GM21367 (cell line): ENCODE results near the gene GRB10.
A peak's percentile ranks its signal among the peaks of the same experiment; 100 is the strongest.

Source experiments
- ATAC-seq: cut with Tn5 transposase; IDR thresholded peaks from one replicate; pipeline ENCODE4 v1.9.1; 2021; ENCODE audit not compliant: unreplicated experiment

GRB10 gene

GRCh38 chr7:50674896-50675835, 107.5 kb downstream of the GRB10 start:
- ATAC-seq, result no peak

- no peak for ATAC-seq
Observed at GRCh38 chr7:50674299-50674698, 108.4 kb downstream of the GRB10 start.

GRCh38 chr7:50673096-50673495, 109.6 kb downstream of the GRB10 start:
- no peak for ATAC-seq

GRCh38 chr7:50672045-50672444, 110.7 kb downstream of the GRB10 start:
- no peak for ATAC-seq

GRCh38 chr7:50671386-50671785, 111.3 kb downstream of the GRB10 start:
- ATAC-seq, result no peak

- ATAC-seq, result no peak
Observed at GRCh38 chr7:50669890-50670289, 112.8 kb downstream of the GRB10 start.

GRCh38 chr7:50667789-50668226, 114.9 kb downstream of the GRB10 start:
- no peak for ATAC-seq

GRCh38 chr7:50667338-50667737, 115.4 kb downstream of the GRB10 start:
- ATAC-seq, result no peak

GRCh38 chr7:50666124-50666496, 116.6 kb downstream of the GRB10 start:
- no peak for ATAC-seq

GRCh38 chr7:50665403-50666123, 117.1 kb downstream of the GRB10 start:
- no peak for ATAC-seq

- peak; percentile 31 for ATAC-seq
Observed at GRCh38 chr7:50664937-50665336, 117.8 kb downstream of the GRB10 start.

- peak; percentile 44 for ATAC-seq
Observed at GRCh38 chr7:50664461-50664922, 118.2 kb downstream of the GRB10 start.

- ATAC-seq, result no peak
Observed at GRCh38 chr7:50663396-50664102, 119.1 kb downstream of the GRB10 start.

- no peak for ATAC-seq
Observed at GRCh38 chr7:50662996-50663395, 119.7 kb downstream of the GRB10 start.

- no peak for ATAC-seq
Observed at GRCh38 chr7:50662041-50662694, 120.5 kb downstream of the GRB10 start.

GRCh38 chr7:50661345-50662040, 121.2 kb downstream of the GRB10 start:
- peak; percentile 46 for ATAC-seq

- no peak for ATAC-seq
Observed at GRCh38 chr7:50660830-50661175, 121.9 kb downstream of the GRB10 start.

GRCh38 chr7:50660040-50660829, 122.5 kb downstream of the GRB10 start:
- no peak for ATAC-seq

GRCh38 chr7:50659329-50659965, 123.2 kb downstream of the GRB10 start:
- ATAC-seq, result no peak
